Stomach smooth muscle (tissue), 2 donors: Measurements from ENCODE around the gene NAGA.

Experiments used
- H3K27ac ChIP-seq: one replicate; pipeline ENCODE4 v1.7.0; 2013; ENCODE audit warnings: mild to moderate bottlenecking, low read length, inconsistent platforms
- H3K27me3 ChIP-seq, 2 donors: one replicate each; pipeline ENCODE4 v1.7.0; 2013; ENCODE audit warnings: low read length in 2 of 2; ENCODE audit not compliant: insufficient read depth in 2 of 2, control insufficient read depth in 1 of 2
- H3K36me3 ChIP-seq, 2 donors: one replicate each; pipeline ENCODE4 v1.7.0; 2013; ENCODE audit warnings: low read length in 2 of 2; ENCODE audit not compliant: control insufficient read depth in 2 of 2, insufficient read depth in 2 of 2
- H3K4me1 ChIP-seq: one replicate; pipeline ENCODE4 v1.7.0; 2013; ENCODE audit warnings: low read length; ENCODE audit not compliant: control insufficient read depth, insufficient read depth
- H3K4me3 ChIP-seq, 2 donors: one replicate each; pipeline ENCODE4 v1.7.0; 2013; ENCODE audit warnings: low read length in 2 of 2
- H3K9ac ChIP-seq, 2 donors: one replicate each; pipeline ENCODE4 v1.7.0; 2013; ENCODE audit warnings: low read length in 2 of 2, mild to moderate bottlenecking in 1 of 2
- H3K9me3 ChIP-seq, 2 donors: one replicate each; pipeline ENCODE4 v1.7.0; 2013; ENCODE audit warnings: low read length in 2 of 2; ENCODE audit not compliant: control insufficient read depth in 2 of 2
- donor health status: healthy.
- donor health status: Pancreatic carcinoma.

Gene NAGA

DNA sequence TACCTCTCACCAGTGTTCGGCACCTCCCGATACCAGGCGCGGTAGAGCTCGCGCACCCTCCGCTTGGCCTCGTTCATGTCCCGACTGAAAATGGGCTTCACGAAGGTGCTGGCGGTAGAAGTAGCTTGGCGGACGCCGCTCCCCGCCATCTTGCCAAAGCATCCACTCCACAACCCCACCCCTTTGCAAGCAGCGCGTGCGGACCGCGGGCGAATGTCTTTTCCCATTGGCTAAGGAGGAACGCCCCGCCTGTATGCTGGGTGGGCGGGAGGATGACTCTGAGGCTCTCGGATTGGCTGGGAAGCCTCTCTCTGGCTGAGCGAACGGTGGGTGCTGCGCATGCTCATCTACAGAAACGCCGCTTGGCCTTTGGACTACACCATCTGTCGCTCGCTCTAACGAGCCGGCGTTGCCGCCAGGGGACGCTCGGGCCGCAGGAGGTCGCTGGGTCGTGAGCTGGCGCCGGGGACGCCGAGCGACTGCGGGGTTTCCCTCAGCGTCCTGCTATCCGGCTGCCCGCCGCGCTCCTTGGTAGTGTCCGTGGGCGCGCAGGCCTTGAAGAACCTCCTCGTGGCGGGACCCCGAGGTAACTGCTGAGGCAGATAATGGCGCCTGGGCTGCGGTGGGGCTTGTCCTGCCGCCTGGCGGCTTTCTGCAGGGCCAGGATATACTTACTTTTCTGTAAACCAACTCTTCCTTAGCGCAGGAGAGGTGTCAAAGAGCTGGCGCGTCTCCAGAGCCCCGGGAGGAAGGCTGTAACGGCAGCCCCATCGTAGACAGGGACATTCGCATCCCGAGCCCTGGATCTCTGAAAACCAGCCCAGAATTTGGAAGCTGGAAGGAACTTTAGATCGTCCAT is 20.2 kb upstream of the NAGA start, which contains the start of gene NDUFA6:
TSS of gene NDUFA6 (minus strand) at position 177 of the 859 bp plus-strand sequence. CDS start at position 149, 28 bp downstream.
- H3K36me3 ChIP-seq, result peaks cover 10 to 13% of the 10 kb centered on the region in 2 donors
- peaks cover 30% of the 10 kb centered on the region for H3K4me1 ChIP-seq
- H3K9me3 ChIP-seq, result no peaks in the 10 kb centered on the region
- H3K27me3 ChIP-seq, result no peaks in the 10 kb centered on the region
- peak within 1 kb of the TSS; percentile 96 to 97 for H3K4me3 ChIP-seq
- H3K9ac ChIP-seq, result peak within 1 kb of the TSS; percentile 97 to 98
- peak within 1 kb of the TSS; percentile 98 for H3K27ac ChIP-seq

DNA sequence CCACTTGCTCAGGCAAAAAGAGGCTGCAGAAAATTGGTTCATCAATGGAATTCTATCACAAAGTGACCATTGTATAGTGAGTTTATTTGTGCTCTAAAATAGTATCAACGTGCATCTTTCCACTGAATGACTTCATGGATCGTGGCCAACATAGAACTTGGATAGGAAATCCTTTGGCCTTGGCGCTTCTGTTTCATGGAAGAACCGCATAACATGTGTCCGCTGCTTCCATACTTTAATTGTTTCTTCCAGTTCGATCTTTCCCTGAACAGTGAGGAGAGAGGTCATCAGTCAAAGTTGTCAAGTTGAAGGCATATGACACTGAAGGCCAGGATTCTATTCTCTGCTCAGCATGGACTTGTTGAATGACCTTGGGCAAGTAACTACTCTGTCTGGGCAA is 15.4 kb upstream of the NAGA start:
- H3K4me1 ChIP-seq, result peaks cover 26% of the 10 kb centered on the region
- peaks cover 25 to 32% of the 10 kb centered on the region in 2 donors for H3K36me3 ChIP-seq
- no peak overlapping the region for H3K9ac ChIP-seq
- no peak overlapping the region for H3K27ac ChIP-seq
- no peaks in the 10 kb centered on the region for H3K9me3 ChIP-seq
- H3K27me3 ChIP-seq, result no peaks in the 10 kb centered on the region
- no peak overlapping the region for H3K4me3 ChIP-seq

DNA sequence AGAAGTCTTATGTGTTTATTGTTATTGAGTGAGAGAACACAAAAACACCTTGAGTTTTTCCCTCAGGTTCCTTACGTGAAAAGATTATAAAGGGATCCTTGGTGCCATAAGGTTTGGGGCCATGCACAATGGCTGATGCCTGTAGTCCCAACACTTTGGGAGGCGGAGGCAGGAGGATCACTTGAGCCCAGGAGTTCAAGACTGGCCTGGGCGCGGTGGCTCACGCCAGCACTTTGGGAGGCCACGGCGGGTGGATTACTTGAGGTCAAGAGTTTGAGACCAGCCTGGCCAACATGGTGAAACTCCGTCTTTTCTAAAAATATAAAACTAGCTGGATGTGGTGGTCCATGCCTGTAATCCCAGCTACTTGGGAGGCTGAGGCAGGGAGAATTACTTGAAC is 14.3 kb upstream of the NAGA start:
- Histone ChIP-seq H3K27ac (no peak overlapping the region), H3K4me1 (peaks cover 29% of the 10 kb centered on the region), H3K4me3 (no peak overlapping the region), H3K9ac (no peak overlapping the region), H3K36me3 (peaks cover 25 to 32% of the 10 kb centered on the region in 2 donors), H3K27me3 (no peaks in the 10 kb centered on the region), H3K9me3 (no peaks in the 10 kb centered on the region)

DNA sequence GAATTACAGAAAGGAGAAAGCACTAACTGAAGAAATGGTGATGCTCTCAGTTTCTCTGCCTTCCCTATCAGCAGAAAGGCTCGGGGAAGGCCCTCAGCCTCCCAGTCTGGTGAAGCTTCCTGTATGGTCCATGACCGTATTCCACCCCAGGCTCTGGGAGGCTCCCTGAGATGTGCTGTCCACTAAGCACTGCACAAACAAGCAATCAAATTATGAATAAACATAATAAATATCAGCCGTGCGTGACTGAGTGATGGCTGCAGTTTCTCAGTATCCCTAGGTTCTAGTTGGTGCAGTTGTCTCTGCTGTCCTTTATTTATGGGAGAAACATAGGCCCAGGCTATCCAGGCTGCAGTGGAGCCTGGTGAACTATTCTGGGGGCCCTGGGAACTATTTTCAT is 12.5 kb upstream of the NAGA start:
- H3K4me3 ChIP-seq, result no peak overlapping the region
- no peaks in the 10 kb centered on the region for H3K9me3 ChIP-seq
- peaks cover 25 to 34% of the 10 kb centered on the region in 2 donors for H3K36me3 ChIP-seq
- H3K27ac ChIP-seq, result no peak overlapping the region
- peaks cover 30% of the 10 kb centered on the region for H3K4me1 ChIP-seq
- no peaks in the 10 kb centered on the region for H3K27me3 ChIP-seq
- H3K9ac ChIP-seq, result no peak overlapping the region

DNA sequence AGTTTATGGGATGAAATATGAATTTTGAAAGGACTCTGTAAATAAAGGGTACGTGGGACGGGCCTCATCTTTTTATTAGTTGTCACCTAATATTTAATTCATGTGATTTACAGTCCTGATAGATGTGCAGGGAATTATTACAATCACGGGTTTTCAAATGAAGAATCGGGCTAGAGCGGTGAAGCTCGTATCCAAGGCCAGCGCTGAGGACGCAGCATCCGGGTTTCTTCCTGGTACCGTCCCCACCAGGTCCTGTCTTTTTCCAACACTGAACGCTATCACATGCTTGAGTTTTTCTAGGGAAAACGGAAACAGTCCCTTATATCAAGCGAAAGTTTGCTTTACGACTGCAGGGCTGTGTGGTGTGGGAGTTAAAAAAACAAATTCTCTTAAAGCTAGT is 9.7 kb upstream of the NAGA start:
- H3K4me3 ChIP-seq, result peak overlapping the region; percentile 84 to 90
- peaks cover 15 to 26% of the 10 kb centered on the region in 2 donors for H3K36me3 ChIP-seq
- no peaks in the 10 kb centered on the region for H3K27me3 ChIP-seq
- H3K9me3 ChIP-seq, result no peaks in the 10 kb centered on the region
- H3K27ac ChIP-seq, result peak overlapping the region; percentile 100
- H3K4me1 ChIP-seq, result peaks cover 36% of the 10 kb centered on the region
- H3K9ac ChIP-seq, result peak overlapping the region; percentile 84 to 99

DNA sequence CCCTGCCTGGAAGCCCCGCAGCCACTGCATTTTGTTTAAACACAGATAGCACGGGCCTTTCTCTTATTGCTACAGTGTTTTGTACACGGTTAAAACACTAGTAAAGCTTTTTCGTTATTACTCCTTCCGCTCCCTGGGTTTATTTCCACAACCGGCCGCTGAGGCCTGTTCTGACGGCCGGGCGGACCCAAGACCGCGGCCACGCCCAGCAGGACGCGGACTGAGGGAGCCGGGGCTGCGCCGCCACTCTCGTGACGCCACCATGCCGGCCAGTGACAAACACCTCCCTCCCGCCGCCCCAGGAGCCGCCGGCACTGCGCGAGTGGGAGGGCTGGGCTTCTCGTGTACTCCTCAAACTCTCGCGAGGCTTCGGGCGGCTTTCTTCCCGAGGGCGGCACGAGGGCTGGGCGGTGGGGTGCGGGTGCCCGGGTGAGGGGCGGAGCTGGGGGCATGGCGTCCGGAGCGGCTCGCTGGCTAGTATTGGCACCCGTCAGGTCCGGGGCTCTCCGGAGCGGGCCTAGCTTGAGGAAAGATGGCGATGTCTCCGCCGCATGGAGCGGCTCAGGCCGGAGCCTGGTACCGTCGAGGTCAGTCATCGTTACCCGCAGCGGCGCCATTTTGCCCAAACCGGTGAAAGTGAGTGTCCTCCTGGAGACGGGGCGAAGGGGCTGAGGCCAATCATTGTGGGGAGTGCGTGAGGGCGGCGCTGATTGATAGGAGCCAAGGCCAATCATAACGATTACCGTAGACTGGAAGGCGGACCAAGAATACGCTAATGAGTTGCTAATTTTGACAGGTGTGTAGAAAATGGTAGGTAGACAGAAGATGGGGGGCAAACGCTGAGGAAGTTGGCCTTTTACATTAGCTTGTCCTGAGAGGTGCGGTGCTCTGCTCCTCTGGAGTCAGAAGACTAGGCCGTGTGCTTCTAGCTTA is 9.0 kb upstream of the NAGA start, which contains the start of gene SMDT1:
TSS of gene SMDT1 (plus strand) at position 382 of the 933 bp plus-strand sequence. CDS start at position 451, 69 bp downstream.
- Histone ChIP-seq H3K4me1 (peaks cover 43% of the 10 kb centered on the region), H3K9ac (peak within 1 kb of the TSS; percentile 98 to 99), H3K27me3 (no peaks in the 10 kb centered on the region), H3K36me3 (peaks cover 15 to 23% of the 10 kb centered on the region in 2 donors), H3K4me3 (peak within 1 kb of the TSS; percentile 84 to 90), H3K9me3 (no peaks in the 10 kb centered on the region), H3K27ac (peak within 1 kb of the TSS; percentile 100)

DNA sequence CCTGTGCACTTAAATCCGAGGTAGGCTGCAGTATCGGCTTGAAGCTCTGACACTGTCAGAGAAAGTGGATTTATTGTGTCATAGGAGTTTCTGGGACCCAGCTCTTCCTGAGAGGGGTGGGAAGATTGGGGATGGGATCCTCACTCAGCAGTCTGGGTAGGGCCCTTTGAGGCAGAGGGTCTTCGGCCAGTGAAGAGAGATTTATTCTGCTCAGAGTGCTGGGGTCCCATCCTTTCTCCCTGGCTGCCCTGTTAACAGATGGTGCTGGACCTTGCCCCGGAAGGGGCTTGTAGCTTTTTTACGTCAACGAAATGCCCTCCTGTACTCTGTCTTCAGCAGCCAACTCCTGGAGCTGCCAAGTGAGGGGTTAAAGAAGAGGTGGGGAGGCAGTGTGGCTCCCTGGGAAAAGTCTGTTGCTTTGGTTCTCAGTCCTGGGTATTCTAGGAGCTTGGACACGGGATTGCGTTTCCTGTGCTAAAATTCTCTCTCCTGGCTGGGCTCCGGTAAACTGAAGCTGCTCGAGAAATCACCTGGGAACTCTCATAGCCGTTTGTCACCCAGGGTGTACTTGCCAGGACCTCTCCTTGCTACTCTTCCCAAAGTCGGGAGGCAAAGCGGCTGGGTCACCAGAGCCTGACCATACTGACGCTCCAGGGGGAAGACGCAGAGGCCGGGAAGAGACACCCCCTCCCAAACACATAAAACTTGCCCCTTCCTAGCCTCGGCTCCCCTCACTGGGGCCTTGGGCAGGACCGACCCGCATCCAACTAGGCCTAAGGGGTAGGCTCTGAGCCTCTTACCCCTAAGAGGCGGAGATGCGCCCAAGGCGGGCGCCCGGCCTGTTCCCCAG is 8.1 kb upstream of the NAGA start:
- Histone ChIP-seq H3K27me3 (no peaks in the 10 kb centered on the region), H3K4me1 (peaks cover 51% of the 10 kb centered on the region), H3K4me3 (peak overlapping the region; percentile 72 to 84)

DNA sequence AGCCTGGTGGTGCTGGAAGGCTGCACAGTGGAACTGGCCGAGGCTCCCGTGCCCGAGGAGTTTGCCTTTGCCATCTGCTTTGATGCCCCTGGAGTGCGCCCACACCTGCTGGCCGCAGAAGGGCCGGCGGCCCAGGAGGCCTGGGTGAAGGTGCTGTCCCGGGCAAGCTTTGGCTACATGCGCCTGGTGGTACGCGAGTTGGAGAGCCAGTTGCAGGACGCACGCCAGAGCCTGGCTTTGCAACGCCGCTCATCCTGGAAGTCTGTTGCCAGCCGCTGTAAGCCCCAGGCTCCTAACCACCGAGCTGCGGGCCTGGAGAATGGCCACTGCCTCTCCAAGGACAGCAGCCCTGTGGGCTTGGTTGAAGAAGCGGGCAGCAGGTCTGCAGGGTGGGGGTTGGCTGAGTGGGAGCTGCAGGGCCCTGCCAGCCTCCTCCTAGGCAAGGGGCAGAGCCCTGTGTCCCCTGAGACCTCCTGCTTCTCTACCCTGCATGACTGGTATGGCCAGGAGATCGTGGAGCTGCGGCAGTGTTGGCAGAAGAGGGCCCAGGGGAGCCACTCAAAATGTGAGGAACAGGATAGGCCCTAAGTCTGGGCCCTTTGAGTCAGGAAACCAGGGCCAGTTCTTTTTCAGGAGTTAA is 7.0 kb upstream of the NAGA start:
- H3K4me1 ChIP-seq, result peaks cover 56% of the 10 kb centered on the region
- no peaks in the 10 kb centered on the region for H3K27me3 ChIP-seq
- H3K9me3 ChIP-seq, result no peaks in the 10 kb centered on the region
- peaks cover 9 to 16% of the 10 kb centered on the region in 2 donors for H3K36me3 ChIP-seq
- peak overlapping the region in 1 of 2 donors; percentile 99 for H3K9ac ChIP-seq
- H3K27ac ChIP-seq, result peak overlapping the region; percentile 100
- H3K4me3 ChIP-seq, result no peak overlapping the region

More for the DNA sequence above, 8.1 kb upstream of the NAGA start:
- Histone ChIP-seq H3K27ac (peak overlapping the region; percentile 100), H3K36me3 (peaks cover 12 to 23% of the 10 kb centered on the region in 2 donors), H3K9ac (peak overlapping the region; percentile 98 to 99), H3K9me3 (no peaks in the 10 kb centered on the region)

DNA sequence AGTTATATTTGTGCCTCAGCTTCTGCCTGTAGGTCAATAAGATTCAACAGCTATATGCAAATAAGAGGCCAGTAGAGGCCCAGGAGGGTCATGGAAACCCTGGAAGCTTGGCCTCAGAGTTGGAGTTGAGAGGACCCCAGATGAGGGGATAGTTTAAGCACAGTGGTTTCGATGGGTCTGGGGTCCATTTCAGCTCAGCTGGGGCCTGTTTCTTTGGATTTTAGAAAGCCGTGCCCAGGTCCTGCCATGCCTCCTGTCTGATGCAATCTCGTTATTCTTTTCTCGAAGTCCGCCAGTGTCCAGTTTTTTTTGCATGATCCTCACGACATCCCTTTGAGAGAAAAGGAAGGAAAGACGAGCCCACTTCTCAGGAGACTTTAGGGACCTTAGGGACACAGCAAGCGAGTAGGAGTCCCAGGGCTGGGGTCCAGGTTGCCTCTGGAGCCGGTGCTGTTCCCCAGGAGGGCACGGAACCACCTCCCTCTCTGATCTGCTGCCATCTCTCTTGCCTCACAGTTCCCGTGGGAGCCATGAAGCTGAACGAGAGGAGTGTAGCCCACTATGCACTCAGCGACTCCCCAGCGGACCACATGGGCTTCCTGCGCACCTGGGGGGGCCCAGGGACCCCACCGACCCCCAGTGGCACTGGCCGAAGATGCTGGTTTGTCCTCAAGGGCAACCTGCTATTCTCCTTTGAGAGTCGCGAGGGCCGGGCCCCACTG is 6.3 kb upstream of the NAGA start:
- peak overlapping the region; percentile 100 for H3K27ac ChIP-seq
- H3K27me3 ChIP-seq, result no peaks in the 10 kb centered on the region
- H3K36me3 ChIP-seq, result peaks cover 5 to 12% of the 10 kb centered on the region in 2 donors
- peak overlapping the region in 1 of 2 donors; percentile 12 for H3K9ac ChIP-seq
- peaks cover 56% of the 10 kb centered on the region for H3K4me1 ChIP-seq
- no peak overlapping the region for H3K4me3 ChIP-seq
- no peaks in the 10 kb centered on the region for H3K9me3 ChIP-seq
